Heart right ventricle (tissue), 16 donors: Measurements from ENCODE around the gene G0S2. TPM values are rescaled to one million over a fixed set of nuclear protein-coding genes. Genes with fewer than 3 reads are reported as not detected.

ENCODE experiments used
- ATAC-seq, 8 donors: fragments of 200-7000 bp; cut with Tn5 transposase; one replicate each; pipeline ENCODE4 v1.9.1; 2020; ENCODE audit warnings: mild to moderate bottlenecking in 8 of 8, moderate library complexity in 8 of 8, moderate number of reproducible peaks in 1 of 8
- DNase-seq, 2 donors: peaks; one replicate each; pipeline ENCODE4 v3.0.0-alpha.2; 2020
- H3K27ac ChIP-seq, 10 donors: fragments of 200-600 bp; sonication (generic) in 2 of 10; one replicate each; pipeline versions ENCODE4 v1.5.0 to v1.8.0; 2020 to 2022; ENCODE audit warnings: mild to moderate bottlenecking in 3 of 10
- H3K27me3 ChIP-seq, 7 donors: fragments of 200-600 bp; one replicate each; pipeline ENCODE4 v1.8.0; 2021 to 2022; ENCODE audit warnings: mild to moderate bottlenecking in 2 of 7
- H3K36me3 ChIP-seq, 9 donors: fragments of 200-600 bp; sonication (generic) in 1 of 9; one replicate each; pipeline versions ENCODE4 v1.5.0 to v1.8.0; 2020 to 2022; ENCODE audit warnings: mild to moderate bottlenecking in 2 of 9
- H3K4me1 ChIP-seq, 9 donors: fragments of 200-600 bp; sonication (generic) in 1 of 9; one replicate each; pipeline versions ENCODE4 v1.5.0 to v1.8.0; 2020 to 2022; ENCODE audit warnings: mild to moderate bottlenecking in 4 of 9
- H3K4me3 ChIP-seq, 10 donors: fragments of 200-600 bp; sonication (generic) in 2 of 10; one replicate each; pipeline versions ENCODE4 v1.5.0 to v1.8.0; 2020 to 2022; ENCODE audit warnings: mild to moderate bottlenecking in 7 of 10, moderate library complexity in 2 of 10
- H3K9me3 ChIP-seq, 11 donors: fragments of 200-600 bp in 10 of 11; sonication (generic) in 2 of 11; one replicate each; pipeline versions ENCODE4 v1.5.0 to v1.8.0; 2013 to 2022; ENCODE audit warnings: mild to moderate bottlenecking in 2 of 11, control low read depth in 1 of 11, moderate library complexity in 1 of 11
- CTCF ChIP-seq, 9 donors: fragments of 200-600 bp; sonication (generic) in 2 of 9; IDR thresholded peaks; one replicate each; pipeline versions ENCODE4 v1.5.0 to v1.8.0; 2021 to 2022; ENCODE audit warnings: antibody characterized with exemption in 9 of 9, mild to moderate bottlenecking in 5 of 9, moderate library complexity in 1 of 9
- WGBS, 2 donors: extraction: QIAGEN DNeasy Blood & Tissue Kit; methylation state at CpG; one replicate each; pipeline ENCODE4 v1.1.7; 2013; ENCODE audit warnings: inconsistent platforms in 1 of 2; 5-methylcytosine and 5-hydroxymethylcytosine counted together
- intact Hi-C, 10 donors: fragments of 100-400 bp; cut with DNase I; formaldehyde crosslinking; loops; one replicate each; pipeline versions ENCODE4 v1.11.1 to v1.14.2; 2022
- polyA plus RNA-seq, 2 donors: library from polyadenylated mRNA; stranded (reverse); fragments of 200-250 nt; gene quantifications; one replicate each; pipeline ENCODE4 v1.2.3, GENCODE V29; 2013
- total RNA-seq, 10 donors: library from RNA; stranded (reverse); fragmentation: NEBNext Ultra II Directional in 3 of 10; extraction: Animal tissue kit (Norgen Biotek cat#: 25700) in 3 of 10; gene quantifications; one replicate each; pipeline versions ENCODE4 v1.2.1 to v1.2.4, GENCODE V29; 2021 to 2023
- donor health status: Arrhythmogenic right ventricular cardiomyopathy.
- donor health status: ischemic (EF 13 %, LVEDD 7.1; RV severe dilation, severe dysfunction).
- donor health status: healthy with polysubstance abuse.
- donor health status: DM: no; HTN: yes; CAD: no.
- donor health status: DM: no; HTN: no; CAD: no.
- donor health status: ischemic (EF 25% LVEDD 6.9; RV normal size, moderate dysfunction).
- donor health status: ischemic (EF 25% LVEDD 5.7; RV mildly dilated, moderate dysfunction).
- donor health status: healthy.
- donor health status: DM: yes; HTN: yes; CAD: no.
- donor health status: Ischemic cardiomyopathy.
- donor health status: ischemic (EF 35%, LVEDD 5.7; RV mildly dilated, moderate dysfunction).
- donor health status: nonischemic (EF 11% LVEDD 7.7; RV severe dilation, severe dysfunction).
- donor health status: DM: yes; HTN: yes; CAD: no.
- donor health status: PGD.
- donor health status: ischemic (EF 29% LVEDD 5.4; RV normal size, mild dysfunction).
- donor health status: nonischemic (EF 23%, LVEDD 6.1; RV moderate dilation, normal function).

Gene G0S2
- total and polyA plus RNA-seq, 12 donors, result 75.3 to 491 (median 131) TPM

- ATAC-seq (no peak), DNase-seq (no peak)
- no peak overlapping the region for H3K27ac ChIP-seq
- peaks cover 0 to 15% (median 0%) of the 10 kb centered on the region in 9 donors for H3K4me1 ChIP-seq
- no peaks in the 10 kb centered on the region for H3K27me3 ChIP-seq
- no peak for TF ChIP-seq CTCF (IDR thresholded peaks at IDR 0.05)
- no peak overlapping the region for H3K4me3 ChIP-seq
- H3K36me3 ChIP-seq, result no peaks in the 10 kb centered on the region
- intact Hi-C loops, result loop anchor here in 1 of 10 donors (5.0 kb wide), 1 partner anchor 1393 kb away; no protein-coding TSS in a partner anchor
- H3K9me3 ChIP-seq, result no peaks in the 10 kb centered on the region
Measured at GRCh38 chr1:209715314-209715713, 40.1 kb downstream of the G0S2 start.

- 45 to 56% methylated on average over 2 of the region's 2 CpGs for WGBS, 2 donors
- no peak overlapping the region for H3K4me3 ChIP-seq
- no peaks in the 10 kb centered on the region for H3K27me3 ChIP-seq
- no peaks in the 10 kb centered on the region for H3K9me3 ChIP-seq
- H3K27ac ChIP-seq, result peak overlapping the region in 6 of 10 donors; percentile 10 to 81 (median 70)
- intact Hi-C loops, result loop anchor here in 1 of 10 donors (5.0 kb wide), 1 partner anchor 1396 kb away; no protein-coding TSS in a partner anchor
- no peak for DNase-seq
- H3K4me1 ChIP-seq, result peaks cover 0 to 23% (median 3%) of the 10 kb centered on the region in 9 donors
- no peak for TF ChIP-seq CTCF (IDR thresholded peaks at IDR 0.05)
- ATAC-seq, result peak in 3 of 8 donors; percentile 34 to 58 (median 55)
- H3K36me3 ChIP-seq, result no peaks in the 10 kb centered on the region
Measured at GRCh38 chr1:209717818-209718217, 42.6 kb downstream of the G0S2 start.

- ATAC-seq (peak; percentile 48 to 89 (median 83)), DNase-seq (peak in 1 of 2 donors; percentile 29)
- WGBS, 2 donors, result 73 to 74% methylated on average over 4 of the region's 4 CpGs
- Histone ChIP-seq H3K9me3 (no peaks in the 10 kb centered on the region), H3K27me3 (no peaks in the 10 kb centered on the region), H3K4me1 (peaks cover 0 to 23% (median 3%) of the 10 kb centered on the region in 9 donors), H3K27ac (peak overlapping the region in 8 of 10 donors; percentile 36 to 83 (median 70)), H3K36me3 (no peaks in the 10 kb centered on the region), H3K4me3 (no peak overlapping the region)
- intact Hi-C loops, result no loop called here
- no peak for TF ChIP-seq CTCF (IDR thresholded peaks at IDR 0.05)
Measured at GRCh38 chr1:209720326-209720725, 45.1 kb downstream of the G0S2 start.

- TF ChIP-seq CTCF (IDR thresholded peaks at IDR 0.05), result no peak
- no peaks in the 10 kb centered on the region for H3K9me3 ChIP-seq
- H3K4me1 ChIP-seq, result peaks cover 0 to 23% (median 3%) of the 10 kb centered on the region in 9 donors
- no peaks in the 10 kb centered on the region for H3K36me3 ChIP-seq
- DNase-seq, result no peak
- peak in 2 of 8 donors; percentile 12 to 21 for ATAC-seq
- no peaks in the 10 kb centered on the region for H3K27me3 ChIP-seq
- peak overlapping the region in 8 of 10 donors; percentile 36 to 83 (median 70) for H3K27ac ChIP-seq
- intact Hi-C loops, result no loop called here
- 86 to 87% methylated on average over 2 of the region's 2 CpGs for WGBS, 2 donors
- H3K4me3 ChIP-seq, result no peak overlapping the region
Measured at GRCh38 chr1:209720826-209721225, 45.6 kb downstream of the G0S2 start.
